Sigmoid colon (tissue), 7 donors: Measurements from ENCODE around the gene MED13L. TPM values are rescaled to one million over a fixed set of nuclear protein-coding genes. Genes with fewer than 3 reads are reported as not detected.

ENCODE experiments used
- DNase-seq: peaks from one replicate; pipeline ENCODE4 v3.0.0-alpha.2; 2019
- H3K27ac ChIP-seq, 4 donors: fragments of 200-600 bp; sonication (generic); one replicate each; pipeline ENCODE4 v1.5.1; 2016 to 2019; ENCODE audit warnings: mild to moderate bottlenecking in 1 of 4
- H3K27me3 ChIP-seq, 3 donors: fragments of 200-600 bp; sonication (generic); one replicate each; pipeline ENCODE4 v1.5.1; 2019; ENCODE audit warnings: mild to moderate bottlenecking in 1 of 3
- H3K36me3 ChIP-seq, 4 donors: fragments of 200-600 bp; sonication (generic); one replicate each; pipeline ENCODE4 v1.5.1; 2016 to 2019
- H3K4me1 ChIP-seq, 4 donors: fragments of 200-600 bp; sonication (generic); one replicate each; pipeline ENCODE4 v1.5.1; 2017 to 2019
- H3K4me3 ChIP-seq, 4 donors: fragments of 200-600 bp; sonication (generic); one replicate each; pipeline ENCODE4 v1.5.1; 2017 to 2019; ENCODE audit warnings: mild to moderate bottlenecking in 2 of 4, moderate library complexity in 1 of 4
- H3K9me3 ChIP-seq, 4 donors: fragments of 200-600 bp in 3 of 4; sonication (generic) in 3 of 4; one replicate each; pipeline versions ENCODE4 v1.5.1 to v1.6.1; 2013 to 2019
- EP300 ChIP-seq, 4 donors: sonication (generic); formaldehyde crosslinking; IDR thresholded peaks; one replicate each; pipeline ENCODE4 v1.6.1; 2017; ENCODE audit warnings: antibody characterized with exemption in 4 of 4
- POLR2A ChIP-seq, 2 donors: fragments of 450-650 bp; IDR thresholded peaks; one replicate each; pipeline ENCODE4 v1.6.1; 2016; ENCODE audit warnings: antibody characterized with exemption in 2 of 2, mild to moderate bottlenecking in 2 of 2, moderate library complexity in 2 of 2
- POLR2AphosphoS5 ChIP-seq, 4 donors: sonication (generic); formaldehyde crosslinking; IDR thresholded peaks; one replicate each; pipeline ENCODE4 v1.6.1; 2017; ENCODE audit warnings: antibody characterized with exemption in 4 of 4
- WGBS, 2 donors: extraction: QIAGEN DNeasy Blood & Tissue Kit; methylation state at CpG; one replicate each; pipeline ENCODE4 v1.1.7; 2013; 5-methylcytosine and 5-hydroxymethylcytosine counted together
- intact Hi-C: fragments of 100-400 bp; cut with DNase I; formaldehyde crosslinking; loops from one replicate; pipeline ENCODE4 v1.15.1; 2023
- polyA plus RNA-seq, 3 donors: library from polyadenylated mRNA; stranded (reverse); fragments of 200-250 nt; gene quantifications; one replicate each; pipeline ENCODE4 v1.2.3, GENCODE V29; 2013
- total RNA-seq, 4 donors: library from RNA; depleted of rRNA; stranded (reverse); fragments of >200 nt; gene quantifications; one replicate each; pipeline ENCODE4 v1.1.0, GENCODE V29; 2016
- TF ChIP-seq, protein P1 (sequence below), 4 experiments: fragments of 450-650 bp in 3 of 4; fragments of 200-600 bp in 1 of 4; IDR thresholded peaks; one replicate each; pipeline ENCODE4 v1.5.1; 2016 to 2019; ENCODE audit warnings: antibody characterized with exemption in 4 of 4, mild to moderate bottlenecking in 3 of 4, moderate library complexity in 2 of 4
- donor health status: healthy with polysubstance abuse.
- donor health status: Bipolar disorder and iron deficiency.
- donor health status: healthy.

Gene MED13L
- total and polyA plus RNA-seq, 7 donors = 12.5 to 246 (median 151) TPM

DNA sequence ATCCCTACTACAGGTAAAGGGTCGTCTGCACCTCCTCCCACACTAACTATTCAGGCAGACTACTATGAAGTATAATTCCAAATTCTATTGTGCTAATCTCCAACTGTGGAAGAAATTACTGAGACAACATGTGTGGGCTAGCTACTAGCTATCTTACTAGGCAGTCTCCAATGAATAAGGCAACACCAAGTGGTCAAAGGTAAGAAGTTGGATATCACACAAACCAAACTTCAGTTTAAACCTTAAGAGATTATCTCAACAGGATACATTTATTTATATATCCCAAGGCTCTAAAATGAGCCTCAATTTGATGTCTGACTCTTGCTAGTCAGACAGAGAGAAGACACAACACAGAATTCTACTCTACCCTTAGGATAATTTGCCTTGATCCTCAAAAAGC, 14.1 kb downstream of the MED13L start:
- Histone ChIP-seq H3K9me3 (no peaks in the 10 kb centered on the region), H3K4me1 (peaks cover 0 to 98% (median 91%) of the 10 kb centered on the region in 4 donors), H3K27ac (peak overlapping the region in 3 of 4 donors; percentile 1 to 24 (median 21)), H3K4me3 (no peak overlapping the region), H3K36me3 (no peaks in the 10 kb centered on the region), H3K27me3 (no peaks in the 10 kb centered on the region)
- WGBS, 2 donors = 26 to 52% methylated on average over 1 of the region's 1 CpG
- DNase-seq = no peak
- intact Hi-C loops = no loop called here
- TF ChIP-seq, protein P1, sequence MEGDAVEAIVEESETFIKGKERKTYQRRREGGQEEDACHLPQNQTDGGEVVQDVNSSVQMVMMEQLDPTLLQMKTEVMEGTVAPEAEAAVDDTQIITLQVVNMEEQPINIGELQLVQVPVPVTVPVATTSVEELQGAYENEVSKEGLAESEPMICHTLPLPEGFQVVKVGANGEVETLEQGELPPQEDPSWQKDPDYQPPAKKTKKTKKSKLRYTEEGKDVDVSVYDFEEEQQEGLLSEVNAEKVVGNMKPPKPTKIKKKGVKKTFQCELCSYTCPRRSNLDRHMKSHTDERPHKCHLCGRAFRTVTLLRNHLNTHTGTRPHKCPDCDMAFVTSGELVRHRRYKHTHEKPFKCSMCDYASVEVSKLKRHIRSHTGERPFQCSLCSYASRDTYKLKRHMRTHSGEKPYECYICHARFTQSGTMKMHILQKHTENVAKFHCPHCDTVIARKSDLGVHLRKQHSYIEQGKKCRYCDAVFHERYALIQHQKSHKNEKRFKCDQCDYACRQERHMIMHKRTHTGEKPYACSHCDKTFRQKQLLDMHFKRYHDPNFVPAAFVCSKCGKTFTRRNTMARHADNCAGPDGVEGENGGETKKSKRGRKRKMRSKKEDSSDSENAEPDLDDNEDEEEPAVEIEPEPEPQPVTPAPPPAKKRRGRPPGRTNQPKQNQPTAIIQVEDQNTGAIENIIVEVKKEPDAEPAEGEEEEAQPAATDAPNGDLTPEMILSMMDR (IDR thresholded peaks at IDR 0.05) = no peak
- TF ChIP-seq EP300 (IDR thresholded peaks at IDR 0.05) (no peak), POLR2A (IDR thresholded peaks at IDR 0.05) (no peak), POLR2AphosphoS5 (IDR thresholded peaks at IDR 0.05) (no peak)

DNA sequence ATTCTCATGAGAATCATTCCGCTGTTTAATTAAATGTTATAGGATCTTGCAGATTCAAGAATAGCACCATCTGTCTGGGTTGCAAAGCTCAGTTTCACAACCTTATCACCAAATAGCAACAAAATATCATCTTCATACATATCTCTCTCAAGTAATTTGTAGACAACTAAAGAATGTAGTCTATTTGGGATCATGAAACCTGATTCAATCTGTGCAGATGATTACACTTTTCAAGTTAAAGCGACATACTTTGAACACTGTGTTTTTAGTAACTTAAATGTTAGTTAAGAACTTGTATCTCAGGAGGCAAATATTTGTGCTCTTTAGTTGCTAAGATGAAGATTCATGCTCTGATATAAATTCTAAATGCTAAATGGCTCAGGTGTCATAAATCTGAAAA, 14.8 kb downstream of the MED13L start:
- H3K4me1 ChIP-seq = peaks cover 0 to 98% (median 91%) of the 10 kb centered on the region in 4 donors
- H3K36me3 ChIP-seq = no peaks in the 10 kb centered on the region
- no peak overlapping the region for H3K4me3 ChIP-seq
- TF ChIP-seq POLR2AphosphoS5 (IDR thresholded peaks at IDR 0.05) = no peak
- TF ChIP-seq POLR2A (IDR thresholded peaks at IDR 0.05) = no peak
- TF ChIP-seq EP300 (IDR thresholded peaks at IDR 0.05) = no peak
- no peak for DNase-seq
- WGBS, 2 donors = 92 to 96% methylated on average over 2 of the region's 2 CpGs
- H3K9me3 ChIP-seq = no peaks in the 10 kb centered on the region
- peak overlapping the region in 1 of 4 donors; percentile 24 for H3K27ac ChIP-seq
- H3K27me3 ChIP-seq = no peaks in the 10 kb centered on the region
- intact Hi-C loops = no loop called here

DNA sequence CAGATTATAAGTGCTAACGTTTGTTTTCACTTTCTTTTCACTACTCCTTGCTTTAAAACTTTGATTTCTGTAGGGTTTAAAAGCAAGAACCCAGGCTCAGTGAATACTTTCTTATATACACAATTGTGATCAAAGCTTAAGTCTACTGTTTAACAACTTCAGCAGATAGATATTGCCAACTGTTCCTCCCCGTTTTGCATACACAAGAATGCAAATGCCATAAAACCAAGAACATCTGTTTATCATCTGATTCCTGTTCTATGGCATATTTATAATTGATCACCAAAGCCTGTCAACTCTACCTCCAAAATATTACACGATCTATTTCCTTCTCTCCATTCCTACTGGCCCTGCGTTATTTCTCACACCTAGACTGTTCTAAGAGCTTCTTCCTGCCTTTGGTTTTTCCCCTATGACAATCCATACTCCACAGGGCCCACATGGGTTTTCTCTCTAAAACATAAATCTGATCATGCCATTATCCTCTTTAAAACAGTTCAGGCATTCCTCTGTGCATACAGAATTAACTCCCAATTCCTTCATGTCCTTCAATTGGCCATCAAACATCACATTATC, 15.9 kb downstream of the MED13L start:
- WGBS, 2 donors = 35 to 39% methylated on average over 4 of the region's 4 CpGs
- H3K4me3 ChIP-seq = peak overlapping the region in 1 of 4 donors; percentile 8
- H3K4me1 ChIP-seq = peaks cover 0 to 98% (median 91%) of the 10 kb centered on the region in 4 donors
- H3K27me3 ChIP-seq = no peaks in the 10 kb centered on the region
- H3K27ac ChIP-seq = peak overlapping the region in 2 of 4 donors; percentile 58 to 63
- DNase-seq = no peak
- H3K36me3 ChIP-seq = no peaks in the 10 kb centered on the region
- no peaks in the 10 kb centered on the region for H3K9me3 ChIP-seq
- no peak for TF ChIP-seq EP300 (IDR thresholded peaks at IDR 0.05)
- TF ChIP-seq POLR2AphosphoS5 (IDR thresholded peaks at IDR 0.05) = peak in 2 of 4 donors; percentile 48 to 58
- TF ChIP-seq POLR2A (IDR thresholded peaks at IDR 0.05) = no peak
- intact Hi-C loops = no loop called here

DNA sequence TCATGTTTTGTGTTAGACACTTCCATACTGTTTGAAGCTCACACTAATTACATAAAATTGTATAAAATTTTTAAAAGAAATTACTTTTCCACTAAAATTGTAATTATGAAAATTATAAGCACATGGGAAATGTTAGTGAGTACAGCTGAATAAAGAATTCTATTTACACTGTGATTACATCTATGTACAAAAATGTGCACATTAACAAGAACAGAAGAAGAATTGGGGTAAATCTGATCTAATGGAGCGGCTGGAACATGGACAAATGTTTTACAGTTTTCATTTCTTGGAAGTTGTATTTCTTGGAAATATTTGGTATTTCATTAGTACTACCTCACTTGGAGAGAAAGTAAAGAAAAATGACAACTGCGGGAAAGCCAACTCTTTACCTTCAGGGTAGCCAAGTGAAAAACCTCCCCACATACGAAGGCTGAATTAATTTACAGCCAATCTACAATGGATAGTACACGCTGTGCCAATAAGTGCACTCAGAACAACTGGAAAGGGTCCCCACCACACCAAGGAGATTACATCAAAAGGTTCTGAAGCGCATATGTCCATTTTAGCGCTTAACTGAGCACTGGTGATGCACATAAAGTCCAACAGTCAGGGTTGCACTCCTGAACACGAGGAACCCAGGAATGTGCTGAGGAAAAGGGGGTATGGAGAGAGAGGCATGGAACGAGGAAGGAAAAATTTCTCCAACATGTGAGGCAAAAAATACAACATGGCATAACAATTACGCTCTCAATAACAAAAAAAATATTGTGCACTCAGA, 17.5 kb downstream of the MED13L start:
- Histone ChIP-seq H3K4me3 (no peak overlapping the region), H3K9me3 (no peaks in the 10 kb centered on the region), H3K36me3 (no peaks in the 10 kb centered on the region), H3K27ac (peak overlapping the region in 2 of 4 donors; percentile 32 to 36), H3K4me1 (peaks cover 0 to 98% (median 80%) of the 10 kb centered on the region in 4 donors), H3K27me3 (no peaks in the 10 kb centered on the region)
- no peak for DNase-seq
- TF ChIP-seq, protein P1 (IDR thresholded peaks at IDR 0.05) = no peak
- TF ChIP-seq POLR2AphosphoS5 (IDR thresholded peaks at IDR 0.05) (no peak), POLR2A (IDR thresholded peaks at IDR 0.05) (no peak), EP300 (IDR thresholded peaks at IDR 0.05) (no peak)
- intact Hi-C loops = no loop called here
- WGBS, 2 donors = 92 to 93% methylated on average over 9 of the region's 9 CpGs

DNA sequence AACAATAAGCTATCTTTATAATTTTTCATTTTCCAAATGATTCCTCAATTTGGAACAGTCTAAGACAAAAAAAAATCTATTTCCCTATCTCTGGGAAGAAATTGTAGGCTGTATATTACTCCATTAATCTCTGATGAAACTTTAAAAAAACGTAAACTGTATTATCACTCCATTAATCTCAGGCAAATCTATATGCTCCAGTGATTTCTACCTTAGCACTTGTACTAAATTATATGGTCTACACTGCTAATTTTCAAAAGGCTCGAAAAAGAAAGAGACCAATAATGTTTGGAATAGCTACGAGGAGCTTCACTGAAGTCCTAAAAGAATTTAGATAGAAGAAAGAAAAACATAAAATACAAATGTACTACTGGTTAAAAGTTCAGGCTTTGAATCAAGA, 19.7 kb downstream of the MED13L start:
- DNase-seq = no peak
- WGBS, 2 donors = 53 to 80% methylated on average over 3 of the region's 3 CpGs
- H3K4me3 ChIP-seq = no peak overlapping the region
- H3K36me3 ChIP-seq = no peaks in the 10 kb centered on the region
- no peaks in the 10 kb centered on the region for H3K9me3 ChIP-seq
- peak overlapping the region in 3 of 4 donors; percentile 27 to 47 (median 45) for H3K27ac ChIP-seq
- peaks cover 0 to 77% (median 58%) of the 10 kb centered on the region in 4 donors for H3K4me1 ChIP-seq
- TF ChIP-seq EP300 (IDR thresholded peaks at IDR 0.05) = no peak
- no peak for TF ChIP-seq POLR2AphosphoS5 (IDR thresholded peaks at IDR 0.05)
- no peak for TF ChIP-seq POLR2A (IDR thresholded peaks at IDR 0.05)
- TF ChIP-seq, protein P1 (IDR thresholded peaks at IDR 0.05) = no peak
- intact Hi-C loops = no loop called here
- H3K27me3 ChIP-seq = no peaks in the 10 kb centered on the region
